Esophagus muscularis mucosa (tissue), 4 donors: ENCODE results near the gene SPATA45. TPM values are rescaled to one million over a fixed set of nuclear protein-coding genes. Genes with fewer than 3 reads are reported as not detected.
"Not testable (repeated sequence)": the region's sequence is repeated elsewhere in the genome, so short reads cannot be mapped to it uniquely, and the experiment has no call there.

Source experiments
- DNase-seq: peaks from one replicate; pipeline ENCODE4 v3.0.0-alpha.2; 2017; ENCODE audit errors: extremely low spot score
- H3K27ac ChIP-seq, 4 donors: fragments of 200-600 bp; sonication (generic); replicated peaks in 1 of 4; 1 replicate in 3 of 4; 2 replicates in 1 of 4; pipeline ENCODE4 v1.5.1; 2016 to 2019; ENCODE audit warnings: mild to moderate bottlenecking in 1 of 4
- H3K27me3 ChIP-seq, 4 donors: fragments of 200-600 bp; sonication (generic); one replicate each; pipeline versions ENCODE4 v1.5.1 to v1.6.0; 2016 to 2019
- H3K36me3 ChIP-seq, 4 donors: fragments of 200-600 bp; sonication (generic); one replicate each; pipeline ENCODE4 v1.5.1; 2016 to 2019
- H3K4me1 ChIP-seq, 4 donors: fragments of 200-600 bp; sonication (generic); one replicate each; pipeline ENCODE4 v1.5.1; 2016 to 2019
- H3K4me3 ChIP-seq, 4 donors: fragments of 200-600 bp; sonication (generic); 1 replicate in 2 of 4; 2 replicates in 2 of 4; pipeline ENCODE4 v1.5.1; 2016 to 2019; ENCODE audit warnings: mild to moderate bottlenecking in 4 of 4, moderate library complexity in 1 of 4
- H3K9me3 ChIP-seq, 4 donors: fragments of 200-600 bp; sonication (generic); 1 replicate in 3 of 4; 2 replicates in 1 of 4; pipeline ENCODE4 v1.5.1; 2016 to 2019
- EP300 ChIP-seq: sonication (generic); formaldehyde crosslinking; IDR thresholded peaks from one replicate; pipeline ENCODE4 v1.6.1; 2017; ENCODE audit warnings: antibody characterized with exemption
- POLR2A ChIP-seq: fragments of 450-650 bp; IDR thresholded peaks from one replicate; pipeline ENCODE4 v1.6.1; 2017; ENCODE audit warnings: antibody characterized with exemption, moderate library complexity, mild to moderate bottlenecking, low read depth
- POLR2AphosphoS5 ChIP-seq, 2 donors: sonication (generic); formaldehyde crosslinking; IDR thresholded peaks; one replicate each; pipeline ENCODE4 v1.6.1; 2017; ENCODE audit warnings: antibody characterized with exemption in 2 of 2
- WGBS: methylation state at CpG from one replicate; pipeline ENCODE4 v1.1.5; 2018; 5-methylcytosine and 5-hydroxymethylcytosine counted together
- intact Hi-C: fragments of 100-400 bp; cut with DNase I; formaldehyde crosslinking; loops from one replicate; pipeline ENCODE4 v1.15.1; 2023
- total RNA-seq, 4 donors: library from RNA; depleted of rRNA; stranded (reverse); fragments of >200 nt; gene quantifications; one replicate each; pipeline versions ENCODE4 v1.1.0 to v1.2.1, GENCODE V29; 2016
- TF ChIP-seq, protein P1 (sequence below), 3 experiments: fragments of 200-600 bp in 2 of 3; fragments of 450-650 bp in 1 of 3; sonication (generic) in 2 of 3; IDR thresholded peaks; one replicate each; pipeline ENCODE4 v1.5.1; 2017 to 2019; ENCODE audit warnings: antibody characterized with exemption in 3 of 3, mild to moderate bottlenecking in 2 of 3, moderate library complexity in 1 of 3

Gene SPATA45
- total RNA-seq, 4 donors from 2014 or later: not detected

DNA sequence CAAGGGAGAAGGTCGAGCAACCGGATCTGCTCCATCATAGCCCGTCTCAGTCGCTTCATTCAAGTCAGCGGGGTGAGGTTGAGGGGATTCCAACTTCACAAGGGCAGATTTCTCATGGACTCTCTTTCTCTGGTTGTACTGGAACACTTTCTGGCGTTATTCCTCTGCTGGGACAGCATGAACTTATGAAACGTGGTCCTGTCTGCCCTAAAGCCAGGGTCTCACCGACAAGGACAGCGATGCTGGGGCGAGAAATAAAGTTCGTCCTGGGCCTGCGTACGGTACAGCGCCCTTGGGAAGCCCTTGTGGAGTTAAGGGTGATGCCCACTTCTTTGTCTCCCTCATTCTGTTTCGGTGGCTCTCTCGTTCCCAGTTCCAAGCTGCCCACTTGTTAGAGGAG lies 9.3 kb upstream of the SPATA45 start:
- H3K4me1 ChIP-seq: peaks cover 15 to 40% (median 37%) of the 10 kb centered on the region in 4 donors
- no peaks in the 10 kb centered on the region for H3K27me3 ChIP-seq
- TF ChIP-seq EP300 (no peak), POLR2A (no peak), POLR2AphosphoS5 (IDR thresholded peaks at IDR 0.05) (no peak)
- TF ChIP-seq, protein P1, sequence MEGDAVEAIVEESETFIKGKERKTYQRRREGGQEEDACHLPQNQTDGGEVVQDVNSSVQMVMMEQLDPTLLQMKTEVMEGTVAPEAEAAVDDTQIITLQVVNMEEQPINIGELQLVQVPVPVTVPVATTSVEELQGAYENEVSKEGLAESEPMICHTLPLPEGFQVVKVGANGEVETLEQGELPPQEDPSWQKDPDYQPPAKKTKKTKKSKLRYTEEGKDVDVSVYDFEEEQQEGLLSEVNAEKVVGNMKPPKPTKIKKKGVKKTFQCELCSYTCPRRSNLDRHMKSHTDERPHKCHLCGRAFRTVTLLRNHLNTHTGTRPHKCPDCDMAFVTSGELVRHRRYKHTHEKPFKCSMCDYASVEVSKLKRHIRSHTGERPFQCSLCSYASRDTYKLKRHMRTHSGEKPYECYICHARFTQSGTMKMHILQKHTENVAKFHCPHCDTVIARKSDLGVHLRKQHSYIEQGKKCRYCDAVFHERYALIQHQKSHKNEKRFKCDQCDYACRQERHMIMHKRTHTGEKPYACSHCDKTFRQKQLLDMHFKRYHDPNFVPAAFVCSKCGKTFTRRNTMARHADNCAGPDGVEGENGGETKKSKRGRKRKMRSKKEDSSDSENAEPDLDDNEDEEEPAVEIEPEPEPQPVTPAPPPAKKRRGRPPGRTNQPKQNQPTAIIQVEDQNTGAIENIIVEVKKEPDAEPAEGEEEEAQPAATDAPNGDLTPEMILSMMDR (IDR thresholded peaks at IDR 0.05): no peak
- H3K4me3 ChIP-seq: peak overlapping the region in 3 of 4 donors; percentile 89 to 99 (median 91)
- peak overlapping the region in 1 of 4 donors; percentile 90 for H3K27ac ChIP-seq
- no peaks in the 10 kb centered on the region for H3K9me3 ChIP-seq
- intact Hi-C loops: no loop called here
- no peaks in the 10 kb centered on the region for H3K36me3 ChIP-seq
- WGBS: 94% methylated on average over 16 of the region's 16 CpGs
- DNase-seq: no peak

DNA sequence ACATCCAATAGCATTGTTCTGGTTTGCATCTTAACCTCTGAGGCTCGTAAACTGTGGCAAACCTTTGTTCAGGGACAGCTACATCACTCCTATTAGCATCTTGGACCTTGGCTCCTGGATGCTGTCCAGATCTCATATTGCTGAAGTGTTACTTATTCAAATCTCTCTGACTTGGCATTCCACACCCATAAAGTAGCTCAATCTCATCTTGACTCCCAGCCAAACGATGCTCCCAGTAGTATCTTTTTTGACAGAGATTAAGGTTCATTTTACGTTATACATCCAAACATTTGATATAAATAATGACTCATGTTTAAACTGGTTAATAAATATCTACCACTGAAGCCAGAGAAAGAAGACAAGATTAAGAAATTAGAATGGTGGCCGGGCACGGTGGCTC lies 6.2 kb upstream of the SPATA45 start:
- DNase-seq: no peak
- intact Hi-C loops: no loop called here
- WGBS: 92% methylated on average over 5 of the region's 5 CpGs

DNA sequence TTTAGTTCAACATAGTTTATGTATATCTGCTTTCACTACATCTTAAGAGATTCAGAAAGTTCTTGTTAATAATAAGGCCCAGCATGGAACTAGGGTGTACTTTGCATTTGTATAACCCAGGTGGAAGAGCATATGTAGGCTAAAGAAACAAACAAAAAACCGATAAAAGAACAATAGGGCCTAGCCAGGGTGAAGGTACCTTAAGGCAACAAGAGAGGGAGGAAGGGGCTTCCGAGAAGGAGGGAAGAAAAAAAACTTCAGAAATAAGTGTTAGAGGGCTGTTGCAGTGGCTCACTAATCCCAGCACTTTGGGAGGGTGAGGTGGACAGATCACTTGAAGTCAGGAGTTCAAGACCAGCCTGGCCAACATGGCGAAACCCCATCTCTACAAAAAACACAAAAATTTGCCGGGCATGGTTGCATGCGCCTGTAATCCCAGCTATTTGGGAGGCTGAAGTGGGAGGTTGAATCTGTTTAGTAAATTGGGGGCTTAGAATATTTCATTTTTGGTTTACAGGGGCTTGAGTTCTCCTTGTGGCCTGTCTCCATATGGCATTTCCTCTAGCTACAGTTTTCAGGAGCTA lies 4.7 kb upstream of the SPATA45 start:
- peaks cover 3 to 9% (median 5%) of the 10 kb centered on the region in 4 donors for H3K4me1 ChIP-seq
- H3K36me3 ChIP-seq: no peaks in the 10 kb centered on the region
- no peaks in the 10 kb centered on the region for H3K9me3 ChIP-seq
- no peak overlapping the region for H3K4me3 ChIP-seq
- no peak for DNase-seq
- WGBS: 93% methylated on average over 5 of the region's 5 CpGs
- no peak for TF ChIP-seq EP300
- TF ChIP-seq POLR2AphosphoS5 (IDR thresholded peaks at IDR 0.05): no peak
- TF ChIP-seq POLR2A: no peak
- TF ChIP-seq, protein P1 (IDR thresholded peaks at IDR 0.05): no peak
- H3K27ac ChIP-seq: no peak overlapping the region
- intact Hi-C loops: no loop called here
- H3K27me3 ChIP-seq: no peaks in the 10 kb centered on the region

More for the DNA sequence above, 6.2 kb upstream of the SPATA45 start:
- Histone ChIP-seq H3K36me3 (no peaks in the 10 kb centered on the region), H3K4me3 (no peak overlapping the region), H3K4me1 (peaks cover 5 to 14% (median 10%) of the 10 kb centered on the region in 4 donors), H3K9me3 (no peaks in the 10 kb centered on the region), H3K27ac (no peak overlapping the region), H3K27me3 (no peaks in the 10 kb centered on the region)
- TF ChIP-seq POLR2AphosphoS5 (IDR thresholded peaks at IDR 0.05): no peak
- TF ChIP-seq, protein P1 (IDR thresholded peaks at IDR 0.05): no peak
- no peak for TF ChIP-seq EP300
- no peak for TF ChIP-seq POLR2A

DNA sequence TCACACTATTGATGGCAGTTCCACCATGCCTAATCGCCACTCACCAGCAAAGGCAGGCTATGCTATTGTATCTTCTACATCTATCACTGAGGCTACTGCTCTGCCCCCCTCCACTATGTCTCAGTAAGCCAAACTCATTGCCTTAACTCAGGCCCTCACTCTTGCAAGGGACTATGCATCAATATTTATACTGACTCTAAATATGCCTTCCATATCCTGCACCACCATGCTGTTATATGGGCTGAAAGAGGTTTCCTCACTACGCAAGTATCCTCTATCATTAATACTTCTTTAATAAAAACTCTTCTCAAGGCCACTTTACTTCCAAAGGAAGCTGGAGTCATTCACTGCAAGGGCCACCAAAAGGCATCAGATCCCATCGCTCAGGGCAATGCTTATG lies 2.9 kb downstream of the SPATA45 start:
- H3K4me1 ChIP-seq, H3K36me3 ChIP-seq, DNase-seq, H3K27me3 ChIP-seq, H3K4me3 ChIP-seq, intact Hi-C loops, H3K27ac ChIP-seq, H3K9me3 ChIP-seq: not testable (repeated sequence)
- WGBS: 65% methylated on average over 3 of the region's 3 CpGs

DNA sequence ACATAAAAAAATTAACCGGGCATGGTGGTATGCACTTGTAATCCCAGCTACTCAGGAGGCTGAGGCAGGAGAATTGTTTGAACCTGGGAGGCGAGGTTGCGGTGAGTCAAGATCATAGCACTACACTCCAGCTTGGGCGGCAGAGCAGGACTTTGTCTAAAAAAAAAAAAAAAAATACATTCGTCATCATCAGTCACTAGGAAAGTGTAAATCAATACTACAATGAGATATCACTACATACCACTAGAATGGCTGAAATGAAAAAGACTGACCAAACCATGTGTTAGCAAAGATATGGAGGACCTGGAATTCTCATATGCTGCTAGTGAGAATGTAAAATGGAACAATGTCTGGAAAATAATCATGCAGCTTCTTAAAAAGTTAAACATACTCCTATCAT lies 9.3 kb downstream of the SPATA45 start:
- Histone ChIP-seq H3K27me3 (no peaks in the 10 kb centered on the region), H3K4me3 (no peak overlapping the region), H3K4me1 (no peaks in the 10 kb centered on the region), H3K27ac (no peak overlapping the region), H3K36me3 (no peaks in the 10 kb centered on the region), H3K9me3 (no peaks in the 10 kb centered on the region)
- intact Hi-C loops: no loop called here
- WGBS: 91% methylated on average over 5 of the region's 5 CpGs
- TF ChIP-seq POLR2A (no peak), EP300 (no peak), POLR2AphosphoS5 (IDR thresholded peaks at IDR 0.05) (no peak)
- TF ChIP-seq, protein P1 (IDR thresholded peaks at IDR 0.05): no peak
- no peak for DNase-seq

DNA sequence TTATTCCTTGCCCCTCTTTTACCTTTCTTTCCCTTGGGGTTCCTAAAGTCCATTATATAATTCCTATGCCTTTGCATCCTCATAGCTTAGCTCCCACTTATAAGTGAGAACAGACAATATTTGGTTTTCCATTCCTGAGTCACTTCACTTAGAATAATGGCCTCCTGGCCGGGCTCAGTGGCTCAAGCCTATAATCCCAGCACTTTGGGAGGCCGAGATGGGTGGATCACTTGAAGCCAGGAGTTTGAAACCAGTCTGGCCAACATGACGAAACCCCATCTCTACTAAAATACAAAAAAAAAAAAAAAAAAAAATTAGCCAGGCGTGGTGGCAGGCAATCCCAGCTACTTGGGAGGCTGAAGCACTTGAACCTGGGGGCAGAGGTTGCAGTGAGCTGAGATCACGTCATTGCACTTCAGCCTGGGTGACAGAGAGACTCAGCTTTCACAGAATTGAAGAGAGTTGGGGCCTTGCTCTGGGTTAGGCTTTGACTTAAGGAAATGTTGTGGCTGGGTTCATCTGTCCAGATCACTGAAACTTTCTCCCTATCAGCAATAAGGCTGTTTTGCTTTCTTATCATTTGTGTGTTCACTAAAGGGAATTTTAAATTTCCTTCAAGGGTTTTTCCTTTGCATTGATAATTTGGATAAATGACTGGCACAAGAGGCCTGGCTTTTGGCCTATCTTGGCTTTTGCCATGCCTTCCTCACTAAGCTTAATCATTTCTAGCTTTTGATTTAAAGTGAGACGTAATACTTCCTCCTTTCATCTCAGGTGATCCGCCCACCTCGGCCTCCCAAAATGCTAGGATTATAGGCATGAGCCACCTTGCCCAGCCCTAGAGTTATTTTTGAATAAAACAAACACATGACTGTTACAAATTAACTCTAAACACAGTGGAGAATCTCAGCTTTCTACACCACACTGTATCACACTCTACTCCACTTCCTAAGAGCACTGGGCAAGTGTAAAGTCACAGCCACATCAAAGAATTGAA lies 13.9 kb downstream of the SPATA45 start:
- WGBS: 85% methylated on average over 8 of the region's 8 CpGs
- H3K27me3 ChIP-seq, H3K36me3 ChIP-seq, intact Hi-C loops, H3K4me1 ChIP-seq, H3K9me3 ChIP-seq, H3K27ac ChIP-seq, DNase-seq, H3K4me3 ChIP-seq: not testable (repeated sequence)
